Liver (tissue), 3 donors: Measurements from ENCODE around the gene LOC128125822.

Experiments
- CTCF ChIP-seq: fragments of 150-350 bp; IDR thresholded peaks from 2 replicates; pipeline ENCODE4 v1.5.1; 2017; ENCODE audit warnings: improper control_type of control experiment, low read depth, low read length; ENCODE audit not compliant: missing input control
- EGR1 ChIP-seq, 2 donors: IDR thresholded peaks; 2 replicates each; pipeline ENCODE4 v1.6.1; 2016 to 2018; ENCODE audit warnings: antibody characterized with exemption in 2 of 2, low read depth in 2 of 2
- GABPA ChIP-seq, 2 donors: IDR thresholded peaks in 1 of 2; conservative IDR thresholded peaks in 1 of 2; 2 replicates each; pipeline ENCODE4 v1.6.1; 2016; ENCODE audit warnings: antibody characterized with exemption in 2 of 2, mild to moderate bottlenecking in 1 of 2, moderate library complexity in 1 of 2
- MAX ChIP-seq: IDR thresholded peaks from 2 replicates; pipeline ENCODE4 v1.6.1; 2016; ENCODE audit warnings: antibody characterized with exemption
- RAD21 ChIP-seq, 2 donors: IDR thresholded peaks; 2 replicates each; pipeline ENCODE4 v1.6.1; 2016; ENCODE audit warnings: antibody characterized with exemption in 2 of 2, mild to moderate bottlenecking in 2 of 2
- REST ChIP-seq: IDR thresholded peaks from 2 replicates; pipeline ENCODE4 v1.6.1; 2016; ENCODE audit warnings: antibody characterized with exemption, mild to moderate bottlenecking
- RXRA ChIP-seq, 2 donors: IDR thresholded peaks; 2 replicates each; pipeline ENCODE4 v1.6.1; 2017 to 2018; ENCODE audit warnings: antibody characterized with exemption in 2 of 2, mild to moderate bottlenecking in 1 of 2
- SP1 ChIP-seq: IDR thresholded peaks from 2 replicates; pipeline ENCODE4 v1.6.1; 2018; ENCODE audit warnings: antibody characterized with exemption, mild to moderate bottlenecking
- TAF1 ChIP-seq: conservative IDR thresholded peaks from 2 replicates; pipeline ENCODE4 v1.6.1; 2016; ENCODE audit warnings: antibody characterized with exemption, mild to moderate bottlenecking
- YY1 ChIP-seq: IDR thresholded peaks from 2 replicates; pipeline ENCODE4 v1.6.1; 2016; ENCODE audit warnings: antibody characterized with exemption, mild to moderate bottlenecking
- ZBTB33 ChIP-seq: IDR thresholded peaks from 2 replicates; pipeline ENCODE4 v1.6.1; 2016; ENCODE audit warnings: antibody characterized with exemption
- donor health status: healthy.
- donor health status: healthy.

- TF ChIP-seq MAX (no peak), YY1 (no peak), CTCF (no peak), RXRA (IDR thresholded peaks at IDR 0.05) (no peak), RAD21 (IDR thresholded peaks at IDR 0.05) (no peak), EGR1 (IDR thresholded peaks at IDR 0.05; ENCODE audit: low read depth in 2 of 2) (no peak), TAF1 (no peak), GABPA (IDR thresholded peaks at IDR 0.05 in 1 of 2, conservative IDR thresholded peaks at IDR 0.05 in 1 of 2) (no peak), ZBTB33 (no peak), SP1 (no peak), REST (no peak)
Measured at GRCh38 chr6:63529498-63529897, 42.8 kb upstream of the LOC128125822 start.
